UCSD-AML1 (cell line): Measurements from ENCODE around the gene ATOH7.
"Not testable (repeated sequence)": the region's sequence is repeated elsewhere in the genome, so short reads cannot be mapped to it uniquely, and the experiment has no call there.

Experiments used
- DNase-seq: peaks from one replicate; lab custom pipeline; 2025; ENCODE audit not compliant: unreplicated experiment; lab: John Stamatoyannopoulos, UW

ATOH7 gene

DNA sequence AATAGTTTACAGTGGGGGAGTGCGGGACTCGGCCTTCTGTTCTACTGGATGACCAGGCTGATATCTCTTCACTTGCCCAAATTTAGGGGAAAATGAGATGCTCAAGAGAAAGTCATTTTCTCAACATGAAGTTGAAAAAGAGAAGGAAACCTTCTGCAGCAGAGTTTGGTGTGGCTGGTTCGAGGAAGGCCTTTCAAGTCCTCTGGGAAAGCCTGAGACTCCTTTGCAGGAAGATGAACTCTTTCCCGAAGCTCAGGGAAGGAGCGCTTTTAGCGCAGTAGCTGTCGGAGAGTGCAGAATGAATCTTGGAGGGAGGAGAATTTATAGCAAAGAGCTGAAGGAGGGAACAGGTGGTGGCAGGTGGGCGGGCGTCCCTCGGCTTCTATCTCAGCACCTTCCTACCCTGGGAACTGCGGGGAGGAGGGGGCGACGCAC lies at the start of gene ATOH7:
Gene ATOH7, minus strand, starts transcription at position 297 of the 435 bp plus-strand sequence. CDS start 436 bp downstream, outside the sequence.
- DNase-seq: no peak

DNA sequence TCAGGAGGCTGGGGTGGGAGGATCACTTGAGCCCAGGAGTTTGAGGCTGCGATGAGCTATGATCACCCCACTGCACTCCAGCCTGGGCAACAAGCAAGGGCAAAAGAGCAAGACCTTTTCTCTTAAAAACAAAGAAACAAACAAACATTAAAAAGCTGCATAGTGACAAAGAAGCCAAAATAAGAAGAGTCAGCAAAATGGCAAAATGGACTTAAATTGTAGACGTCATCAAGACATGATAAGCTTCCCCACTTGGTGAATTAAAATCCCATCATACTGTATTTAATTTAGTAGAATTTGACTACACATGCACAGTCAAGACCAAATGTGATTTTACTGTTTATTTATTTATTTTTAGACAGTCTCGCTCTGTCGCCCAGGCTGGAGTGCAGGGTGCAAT lies 48.8 kb upstream of the ATOH7 start:
- DNase-seq: no peak

DNA sequence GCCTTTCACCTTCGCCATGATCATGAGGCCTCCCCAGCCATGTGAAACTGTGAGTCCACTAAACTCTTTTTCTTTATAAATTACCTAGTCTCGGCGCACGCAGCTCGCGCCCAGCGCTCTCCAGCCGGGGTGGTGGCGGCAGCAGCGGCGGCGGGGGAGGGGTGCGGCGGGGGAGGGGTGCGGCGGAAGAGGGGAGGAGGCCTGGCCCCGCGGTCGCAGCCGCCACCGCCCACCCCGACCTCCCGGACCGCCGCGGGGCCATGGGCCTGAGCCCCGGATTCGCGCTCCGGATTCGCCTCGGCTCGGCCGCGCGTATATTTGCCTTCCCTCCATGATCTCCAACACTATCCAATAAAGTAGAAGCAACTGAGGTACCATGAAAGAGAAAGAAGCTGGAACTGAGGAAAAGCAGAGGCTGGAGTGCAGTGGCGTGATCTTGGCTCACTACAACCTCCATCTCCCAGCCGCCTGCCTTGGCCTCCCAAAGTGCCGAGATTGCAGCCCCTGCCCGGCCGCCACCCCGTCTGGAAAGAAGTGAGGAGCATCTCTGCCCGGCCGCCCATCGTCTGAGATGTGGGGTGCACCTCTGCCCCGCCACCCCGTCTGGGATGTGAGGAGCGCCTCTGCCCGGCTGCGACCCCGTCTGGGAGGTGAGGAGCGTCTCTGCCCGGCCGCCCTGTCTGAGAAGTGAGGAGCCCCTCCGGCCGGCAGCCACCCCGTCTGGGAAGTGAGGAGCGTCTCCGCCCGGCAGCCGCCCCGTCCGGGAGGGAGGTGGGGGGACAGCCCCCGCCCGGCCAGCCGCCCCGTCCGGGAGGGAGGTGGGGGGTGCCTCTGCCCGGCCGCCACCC lies 47.2 kb upstream of the ATOH7 start:
- DNase-seq: not testable (repeated sequence)

DNA sequence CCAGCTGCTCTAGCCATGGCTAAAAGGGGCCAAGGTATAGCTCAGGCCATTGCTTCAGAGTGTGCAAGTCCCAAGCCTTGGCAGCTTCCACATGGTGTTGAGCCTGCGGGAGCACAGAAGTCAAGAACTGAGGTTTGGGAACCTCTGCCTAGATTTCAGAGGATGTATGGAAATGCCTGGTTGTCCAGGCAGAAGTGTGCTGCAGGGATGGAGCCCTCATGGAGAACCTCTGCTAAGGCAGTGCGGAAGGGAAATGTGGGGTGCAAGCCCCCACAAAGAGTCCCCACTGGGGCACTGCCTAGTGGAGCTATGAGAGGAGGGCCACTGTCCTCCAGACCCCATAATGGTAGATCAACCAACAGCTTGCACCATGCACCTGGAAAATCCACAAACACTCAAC lies 45.9 kb upstream of the ATOH7 start:
- DNase-seq: not testable (repeated sequence)

DNA sequence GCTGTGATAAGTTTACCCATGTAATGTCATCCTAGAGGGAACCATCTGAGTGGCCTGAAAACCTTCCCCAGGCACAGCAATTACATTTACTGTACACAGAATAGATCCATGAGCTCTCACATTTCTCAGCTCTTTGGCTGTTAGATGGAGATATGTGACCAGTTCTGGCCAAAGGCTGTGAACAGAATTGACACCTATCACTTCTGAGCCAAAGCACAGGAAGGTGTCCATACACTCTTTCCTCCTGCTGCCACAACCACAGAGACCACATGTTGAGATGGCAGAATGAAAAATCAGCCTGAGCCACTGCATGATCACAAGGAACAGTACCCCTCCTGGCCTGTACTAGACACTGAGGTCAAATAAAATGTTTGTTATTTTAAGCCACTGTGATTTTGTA lies 44.3 kb upstream of the ATOH7 start:
- no peak for DNase-seq

DNA sequence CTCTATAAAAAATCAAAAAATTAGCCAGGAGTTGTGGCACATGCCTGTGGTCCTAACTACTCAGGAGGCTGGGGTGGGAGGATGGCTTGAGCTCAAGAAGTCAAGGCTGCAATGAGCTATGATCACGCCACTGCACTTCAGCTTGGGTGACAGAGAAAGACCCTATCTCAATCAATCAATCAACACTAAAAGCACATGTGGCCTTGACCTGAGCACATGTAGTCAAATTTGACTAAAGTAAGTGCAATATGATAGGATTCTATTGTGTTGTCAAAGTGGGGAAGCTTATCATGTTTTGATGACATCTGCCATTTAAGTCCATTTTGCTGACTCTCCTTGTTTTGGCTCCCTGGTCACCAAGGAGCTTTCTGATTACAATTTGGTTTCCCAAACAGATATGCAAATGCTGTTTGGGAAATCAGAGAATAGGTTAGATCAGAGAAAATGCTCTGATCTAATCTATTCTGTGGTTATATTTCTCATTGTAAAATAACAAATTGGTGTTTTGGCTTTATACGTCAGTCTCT lies 43.8 kb upstream of the ATOH7 start:
- no peak for DNase-seq

DNA sequence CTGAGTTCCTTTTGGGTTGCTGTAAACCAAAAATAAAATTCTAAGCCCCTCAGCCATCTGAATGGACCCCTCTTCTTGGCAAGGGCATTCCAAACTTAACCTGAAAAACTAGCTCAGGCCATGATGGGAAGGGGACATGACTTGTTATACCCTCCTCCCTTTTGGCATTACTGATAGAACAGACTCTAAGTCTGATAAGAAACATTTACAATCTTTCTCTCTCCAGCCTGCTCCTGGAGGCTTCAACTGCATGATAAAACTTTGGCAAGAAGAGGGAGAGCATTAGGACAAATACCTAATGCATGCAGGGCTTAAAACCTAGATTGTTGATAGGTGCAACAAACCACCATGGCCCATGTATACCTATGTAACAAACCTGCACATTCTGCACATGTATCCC lies 40.9 kb upstream of the ATOH7 start:
- no peak for DNase-seq

DNA sequence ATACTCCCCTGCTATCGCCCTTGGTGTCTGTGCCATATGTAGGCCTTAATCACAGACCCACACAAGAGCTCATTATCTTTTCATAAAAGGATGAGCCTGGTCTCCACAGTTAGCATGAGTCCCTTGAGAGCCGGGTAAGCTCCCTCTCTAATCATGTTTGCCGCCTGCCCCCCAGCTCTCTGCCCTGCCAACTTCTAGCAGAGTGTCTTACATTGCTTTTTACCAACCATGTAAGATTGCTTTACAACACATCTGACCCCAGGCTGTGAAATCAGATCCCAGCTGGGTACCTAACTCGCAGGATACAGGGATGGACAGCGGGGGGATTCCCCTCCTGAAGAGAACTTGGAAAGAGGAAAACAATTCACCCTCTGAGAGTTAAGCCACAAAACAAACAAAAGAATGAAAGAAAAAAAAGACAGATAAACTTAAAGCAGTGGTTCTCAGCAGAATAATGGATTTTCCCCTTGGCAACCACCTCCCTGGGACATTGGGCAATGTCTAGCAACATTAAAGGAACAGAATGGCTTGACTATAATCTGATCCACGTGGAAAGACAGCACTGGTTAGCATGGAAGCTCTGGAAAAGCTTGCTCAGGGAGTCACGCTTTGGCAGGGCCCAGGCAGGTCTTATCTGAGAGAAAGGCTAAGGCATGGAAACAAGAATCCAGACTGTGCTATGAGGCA lies 39.4 kb upstream of the ATOH7 start:
- DNase-seq: no peak

DNA sequence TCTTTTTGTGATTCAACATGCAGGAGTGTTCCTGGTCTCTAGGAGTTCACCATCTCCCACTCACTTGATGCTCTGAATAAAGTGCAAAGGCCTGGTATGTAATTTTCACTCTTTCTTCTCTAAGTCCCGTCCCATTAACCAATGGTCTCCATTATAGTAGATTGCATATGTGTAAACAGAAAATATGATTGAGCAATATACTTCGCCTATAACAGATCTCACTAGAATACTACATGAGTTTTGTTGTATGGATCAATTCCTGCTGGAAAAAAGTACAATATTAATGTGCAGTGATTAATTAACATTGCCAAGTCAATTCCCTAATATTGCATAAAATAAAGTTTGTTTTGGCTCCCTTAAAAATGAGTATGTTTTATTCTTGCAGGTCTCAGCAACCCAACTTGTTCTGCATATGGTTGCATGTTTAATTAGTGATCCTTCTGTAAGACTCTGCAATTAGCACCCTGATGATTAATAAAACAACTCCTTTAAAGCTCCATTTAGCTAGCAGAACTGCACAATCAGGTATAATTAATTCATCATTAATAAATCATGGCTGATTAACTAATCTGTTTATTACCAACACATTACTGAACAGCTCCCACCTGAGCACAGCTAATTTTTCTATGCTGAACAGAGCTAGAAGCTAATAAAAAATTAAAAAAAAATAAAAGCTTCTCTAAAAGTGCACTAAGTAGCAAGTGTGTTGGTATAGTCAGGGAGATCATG lies 37.8 kb upstream of the ATOH7 start:
- no peak for DNase-seq

DNA sequence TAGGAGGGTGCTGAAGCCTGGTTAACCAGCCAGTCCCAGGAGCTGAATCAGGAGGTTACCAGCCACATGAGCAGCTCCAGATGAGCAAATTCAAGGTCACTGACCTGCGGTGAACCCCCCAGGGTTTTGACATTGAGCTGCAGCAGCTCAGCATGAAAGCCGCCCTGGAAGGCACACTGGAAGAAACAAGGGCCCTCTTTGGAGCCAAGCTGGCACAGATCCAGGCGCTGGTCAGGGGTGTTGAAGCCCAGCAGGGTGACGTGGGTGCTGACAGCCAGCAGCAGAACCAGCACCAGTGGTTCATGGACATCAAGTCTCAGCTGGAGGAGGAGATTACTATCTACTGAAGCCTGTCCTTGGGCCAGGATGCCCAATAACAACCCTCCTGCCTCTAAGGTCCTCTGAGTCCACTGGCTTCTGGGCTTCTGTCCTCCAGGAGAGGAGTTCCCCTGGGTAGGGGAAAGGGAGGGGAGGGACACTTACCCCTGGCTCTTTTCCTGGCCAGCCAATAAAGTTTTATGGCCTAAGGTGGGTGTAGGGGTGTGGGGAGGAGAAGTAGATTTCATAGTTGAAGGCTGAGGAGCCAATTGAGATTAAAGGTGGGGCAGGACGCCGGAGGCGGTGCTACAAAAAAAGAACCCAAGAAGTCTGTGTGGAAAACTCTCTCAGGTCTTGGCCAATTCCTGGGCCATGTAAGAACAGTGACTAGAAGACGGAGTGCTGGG lies 29.4 kb upstream of the ATOH7 start:
- no peak for DNase-seq

DNA sequence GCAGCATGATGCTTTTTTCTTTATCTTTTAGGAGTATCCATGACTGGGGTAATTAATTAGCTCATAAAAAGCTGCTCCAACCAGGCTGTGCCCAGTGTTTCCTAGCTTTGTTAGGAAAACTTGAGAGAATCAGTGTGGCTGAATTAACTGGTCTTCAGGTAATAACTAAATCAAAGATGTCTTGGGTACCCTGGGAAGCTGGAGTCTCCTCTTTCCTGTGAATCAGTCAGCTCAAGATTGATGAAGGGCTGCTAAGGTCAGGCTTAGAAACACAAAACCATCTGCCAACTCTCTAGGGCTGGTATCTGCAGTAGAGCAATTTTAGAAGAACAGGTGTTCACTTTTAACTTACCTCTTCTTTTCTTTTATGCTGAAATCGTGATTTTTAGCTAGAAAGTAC lies 21.4 kb upstream of the ATOH7 start:
- no peak for DNase-seq

DNA sequence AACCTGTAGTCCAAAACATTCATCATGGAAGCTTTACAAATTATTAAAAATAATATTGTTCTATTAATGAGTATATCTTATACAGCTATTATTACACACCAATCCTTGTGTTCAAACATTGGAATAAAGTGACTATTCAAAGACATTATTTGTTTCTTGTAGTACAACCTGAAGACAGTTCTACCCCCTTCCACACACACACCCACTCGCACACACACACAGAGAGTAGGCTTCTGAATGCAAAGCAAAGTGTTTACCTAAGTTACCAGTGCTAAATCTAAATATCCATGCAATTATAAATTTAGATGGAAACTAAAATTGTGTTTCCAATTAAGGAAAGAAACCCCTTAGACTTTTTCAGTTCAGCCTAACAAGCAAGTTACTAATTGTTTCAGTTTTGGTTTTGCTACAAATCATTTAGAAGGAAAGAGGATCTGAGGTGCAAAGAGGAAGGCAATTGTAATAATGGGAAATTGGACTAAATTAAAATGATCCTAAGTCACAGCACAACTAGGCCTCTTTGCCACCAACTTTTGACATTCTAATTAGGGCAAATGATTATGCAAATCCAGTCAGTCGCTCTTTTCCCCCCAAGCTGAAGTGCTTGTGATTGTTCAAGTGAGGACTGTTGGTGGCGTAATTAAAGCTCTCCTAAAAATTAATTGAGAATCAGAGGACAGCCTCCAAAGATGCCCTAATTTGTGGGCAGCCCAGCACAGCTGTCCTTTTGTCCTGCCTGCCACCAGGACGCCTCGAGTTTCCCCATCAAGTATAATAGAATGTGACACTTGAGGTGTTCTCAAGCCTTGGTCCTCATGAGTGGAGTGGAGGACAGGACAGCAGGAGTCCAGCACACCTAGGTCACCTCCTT lies 19.9 kb upstream of the ATOH7 start:
- no peak for DNase-seq

DNA sequence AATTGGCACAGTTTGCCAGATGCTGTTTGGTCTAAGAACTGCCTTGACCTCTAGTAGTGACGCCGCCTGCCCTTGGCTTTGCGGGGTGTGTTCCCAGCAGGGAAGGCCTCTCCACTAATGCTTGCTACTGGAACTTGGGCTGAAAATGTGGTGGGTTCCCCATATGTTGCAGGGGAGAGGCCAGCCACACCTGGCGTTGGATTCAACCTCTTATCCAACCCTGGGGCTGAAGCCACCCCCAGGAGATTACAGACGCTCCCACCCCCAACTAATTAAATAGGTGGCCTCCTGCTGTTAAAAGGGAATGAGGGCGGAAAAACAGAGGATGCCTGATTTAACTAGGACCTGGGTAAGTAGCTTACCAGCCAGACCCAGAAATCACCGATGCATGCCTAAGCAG lies 19.2 kb upstream of the ATOH7 start:
- no peak for DNase-seq

DNA sequence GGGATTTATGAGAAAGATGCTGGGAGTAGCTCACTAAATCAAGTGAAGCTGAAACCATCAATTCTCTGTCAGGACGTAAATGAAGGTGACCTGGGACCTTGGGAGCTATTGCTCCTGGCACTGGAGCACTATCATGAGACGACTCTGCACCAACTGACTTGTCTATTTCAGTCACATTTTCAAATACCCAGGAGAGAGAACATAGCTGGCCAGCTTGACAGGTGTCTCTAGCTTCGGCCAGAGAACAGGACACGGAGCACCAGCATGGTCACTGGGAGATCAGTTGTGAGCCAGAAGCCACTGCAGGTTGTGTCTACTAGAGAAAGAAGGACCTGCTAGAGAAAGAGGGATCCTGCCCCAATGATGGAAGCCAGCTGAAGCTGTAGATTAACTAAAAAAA lies 17.4 kb upstream of the ATOH7 start:
- DNase-seq: no peak

DNA sequence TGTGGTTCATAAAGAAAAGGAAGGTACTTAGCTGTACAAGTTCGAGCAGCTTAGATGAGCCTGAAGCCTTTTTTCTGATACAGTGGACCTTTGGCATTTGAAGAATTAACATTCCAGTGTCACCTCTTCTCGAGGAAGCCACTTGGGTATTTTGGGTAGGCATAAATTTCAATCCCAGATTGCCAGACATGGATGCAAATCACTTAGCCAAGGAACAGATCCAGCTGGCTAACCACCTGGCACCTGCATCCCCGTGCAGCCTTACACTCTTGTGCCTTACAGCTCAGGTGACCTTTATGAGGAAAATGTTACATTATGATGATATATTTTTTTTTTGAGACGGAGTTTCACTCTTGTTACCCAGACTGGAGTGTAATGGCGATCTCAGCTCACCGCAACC lies 16.0 kb upstream of the ATOH7 start:
- DNase-seq: no peak

DNA sequence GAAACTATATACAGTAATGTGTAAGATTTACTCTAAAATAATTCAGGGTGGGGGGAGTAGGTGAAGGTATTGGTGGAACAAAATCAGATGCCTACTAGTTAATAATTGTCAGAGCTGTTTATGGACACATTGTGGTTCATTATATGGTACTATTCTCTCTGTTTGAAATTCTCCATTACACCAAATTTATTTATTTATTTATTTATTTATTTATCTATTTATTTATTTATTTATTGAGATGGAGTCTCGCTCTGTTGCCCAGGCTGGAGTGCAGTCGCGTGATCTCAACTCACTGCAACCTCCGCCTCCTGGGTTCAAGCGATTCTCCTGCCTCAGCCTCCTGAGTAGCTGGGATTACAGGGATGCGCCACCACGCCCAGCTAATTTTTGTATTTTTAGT lies 14.5 kb upstream of the ATOH7 start:
- not testable (repeated sequence) for DNase-seq

DNA sequence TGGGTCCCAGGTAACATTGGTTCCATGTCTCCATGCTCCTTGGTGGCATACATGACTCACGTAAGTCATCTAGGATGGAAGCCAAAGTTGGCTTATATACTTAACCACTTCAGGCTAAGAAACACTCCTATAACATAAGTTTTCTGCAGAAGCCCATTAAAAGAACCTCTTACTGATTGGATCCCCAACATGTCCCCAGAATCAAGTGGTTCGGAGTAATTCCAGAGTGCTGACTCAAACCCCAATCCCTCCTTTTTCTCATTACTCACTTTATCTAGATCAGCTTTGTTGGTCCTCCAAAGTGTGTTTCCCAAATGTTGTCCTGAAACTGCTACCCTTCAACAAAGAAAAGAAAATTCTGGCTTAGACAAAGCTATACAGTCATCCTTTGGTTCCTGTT lies 10.1 kb upstream of the ATOH7 start:
- no peak for DNase-seq

DNA sequence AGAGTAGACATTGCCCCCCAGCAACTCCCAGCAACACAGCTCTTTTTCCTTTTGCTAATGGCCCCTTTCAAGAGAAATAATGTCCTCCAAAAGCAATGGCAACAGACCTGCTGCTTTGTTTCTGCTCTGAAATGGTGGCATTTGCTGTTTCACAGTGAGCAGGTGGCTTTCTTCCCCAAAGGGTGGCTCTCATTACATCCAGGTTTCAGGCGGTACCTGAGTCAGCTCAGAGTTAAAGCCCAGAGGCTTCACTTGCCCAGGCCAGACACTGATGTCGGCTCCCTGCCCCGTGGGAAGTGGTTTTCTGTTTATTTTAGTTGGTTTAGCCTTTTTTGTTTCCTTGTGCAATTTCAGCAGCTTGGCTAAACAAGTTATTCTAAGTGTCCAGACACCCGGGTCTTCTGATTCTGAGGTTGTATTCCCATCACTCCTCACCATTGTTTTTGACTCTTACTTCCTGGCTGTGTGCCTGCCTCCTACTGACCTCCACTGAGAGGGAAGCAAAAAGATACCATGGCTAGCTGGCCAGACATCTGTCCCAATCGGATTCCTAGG lies 7.8 kb upstream of the ATOH7 start:
- no peak for DNase-seq

DNA sequence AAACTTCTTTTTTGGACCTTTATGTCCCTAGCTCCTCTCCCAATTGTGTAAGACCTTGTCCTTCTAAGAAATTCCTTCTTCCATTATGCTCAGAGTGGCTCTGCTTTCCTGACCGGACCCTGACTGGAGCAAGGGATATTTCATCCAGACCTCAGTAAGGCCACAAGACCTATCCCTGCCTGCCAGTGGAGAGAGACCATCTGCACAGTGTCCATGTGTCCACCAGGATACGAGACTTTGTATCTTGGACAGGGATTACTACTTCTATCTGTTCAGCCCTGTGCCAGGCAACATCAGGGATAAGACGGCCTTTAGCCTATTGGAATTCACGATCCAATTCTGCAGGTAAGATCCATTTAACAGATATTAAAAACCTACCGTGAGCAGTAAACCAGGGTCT lies 7.2 kb upstream of the ATOH7 start:
- no peak for DNase-seq

DNA sequence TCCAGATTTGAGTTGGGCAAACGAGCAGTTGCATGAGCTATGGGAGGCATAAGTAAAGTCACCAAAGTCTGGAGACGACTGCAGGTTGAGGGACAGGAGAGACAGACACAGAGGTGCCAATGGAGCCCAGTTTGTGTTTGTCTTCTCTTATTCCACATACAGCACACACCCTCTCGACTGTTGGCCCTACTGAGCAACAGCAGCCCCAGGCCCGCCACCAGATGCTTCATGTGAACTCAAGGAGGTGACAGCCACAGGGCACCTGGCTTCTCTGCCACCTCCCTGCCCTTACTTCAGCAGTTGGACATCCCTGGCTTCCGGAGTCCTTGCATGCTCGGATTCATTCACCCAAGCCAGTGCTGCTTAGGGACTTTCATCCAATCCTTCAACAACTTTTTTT lies 6.5 kb upstream of the ATOH7 start:
- DNase-seq: no peak
